CD1c-positive myeloid dendritic cell (primary cell): Measurements from ENCODE around the gene AHNAK.
"Not testable (repeated sequence)": the region's sequence is repeated elsewhere in the genome, so short reads cannot be mapped to it uniquely, and the experiment has no call there.

Source experiments
- DNase-seq: peaks from one replicate; pipeline ENCODE4 v3.0.0-alpha.2; 2016; ENCODE audit errors: extremely low spot score

The AHNAK gene, protein sequence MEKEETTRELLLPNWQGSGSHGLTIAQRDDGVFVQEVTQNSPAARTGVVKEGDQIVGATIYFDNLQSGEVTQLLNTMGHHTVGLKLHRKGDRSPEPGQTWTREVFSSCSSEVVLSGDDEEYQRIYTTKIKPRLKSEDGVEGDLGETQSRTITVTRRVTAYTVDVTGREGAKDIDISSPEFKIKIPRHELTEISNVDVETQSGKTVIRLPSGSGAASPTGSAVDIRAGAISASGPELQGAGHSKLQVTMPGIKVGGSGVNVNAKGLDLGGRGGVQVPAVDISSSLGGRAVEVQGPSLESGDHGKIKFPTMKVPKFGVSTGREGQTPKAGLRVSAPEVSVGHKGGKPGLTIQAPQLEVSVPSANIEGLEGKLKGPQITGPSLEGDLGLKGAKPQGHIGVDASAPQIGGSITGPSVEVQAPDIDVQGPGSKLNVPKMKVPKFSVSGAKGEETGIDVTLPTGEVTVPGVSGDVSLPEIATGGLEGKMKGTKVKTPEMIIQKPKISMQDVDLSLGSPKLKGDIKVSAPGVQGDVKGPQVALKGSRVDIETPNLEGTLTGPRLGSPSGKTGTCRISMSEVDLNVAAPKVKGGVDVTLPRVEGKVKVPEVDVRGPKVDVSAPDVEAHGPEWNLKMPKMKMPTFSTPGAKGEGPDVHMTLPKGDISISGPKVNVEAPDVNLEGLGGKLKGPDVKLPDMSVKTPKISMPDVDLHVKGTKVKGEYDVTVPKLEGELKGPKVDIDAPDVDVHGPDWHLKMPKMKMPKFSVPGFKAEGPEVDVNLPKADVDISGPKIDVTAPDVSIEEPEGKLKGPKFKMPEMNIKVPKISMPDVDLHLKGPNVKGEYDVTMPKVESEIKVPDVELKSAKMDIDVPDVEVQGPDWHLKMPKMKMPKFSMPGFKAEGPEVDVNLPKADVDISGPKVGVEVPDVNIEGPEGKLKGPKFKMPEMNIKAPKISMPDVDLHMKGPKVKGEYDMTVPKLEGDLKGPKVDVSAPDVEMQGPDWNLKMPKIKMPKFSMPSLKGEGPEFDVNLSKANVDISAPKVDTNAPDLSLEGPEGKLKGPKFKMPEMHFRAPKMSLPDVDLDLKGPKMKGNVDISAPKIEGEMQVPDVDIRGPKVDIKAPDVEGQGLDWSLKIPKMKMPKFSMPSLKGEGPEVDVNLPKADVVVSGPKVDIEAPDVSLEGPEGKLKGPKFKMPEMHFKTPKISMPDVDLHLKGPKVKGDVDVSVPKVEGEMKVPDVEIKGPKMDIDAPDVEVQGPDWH (N-terminal part only)

DNA sequence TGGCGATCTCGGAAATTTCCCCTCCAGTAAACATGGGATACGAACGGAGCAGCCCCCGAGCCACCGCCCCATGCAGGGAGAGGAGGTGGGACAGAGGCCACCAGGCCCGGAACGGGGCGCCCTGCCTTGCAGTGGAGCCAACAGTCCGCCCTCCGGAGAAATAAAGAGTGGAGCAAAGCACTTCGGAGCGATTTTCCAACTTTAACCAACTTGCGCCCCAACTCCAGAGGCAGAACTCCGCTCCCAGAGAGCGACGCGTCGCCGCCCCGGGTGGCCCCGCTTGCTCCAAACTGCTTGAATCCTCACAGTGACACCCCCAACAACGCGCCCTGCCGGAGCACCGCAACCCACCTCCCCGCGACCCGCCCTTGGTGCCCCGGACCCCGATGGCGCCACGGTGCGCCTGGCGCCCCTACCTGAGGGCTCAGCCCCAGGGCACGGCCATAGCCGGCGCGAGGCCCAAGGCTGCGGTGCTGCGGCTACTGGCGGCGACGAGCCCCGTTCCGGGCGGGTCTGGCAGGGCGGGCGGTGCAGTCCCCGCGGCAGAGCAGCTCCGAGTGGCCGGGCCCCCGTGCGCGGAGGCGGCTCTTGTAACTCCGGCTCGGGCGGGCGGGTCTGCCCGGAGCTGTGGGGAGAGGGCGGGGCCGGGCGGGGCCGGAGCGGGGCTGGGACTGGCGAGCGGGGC is at the start of gene AHNAK:
Gene AHNAK, minus strand, starts transcription at position 563 of the 685 bp plus-strand sequence. CDS start 10,708 bp downstream, outside the sequence.
- peak; percentile 87 for DNase-seq

- DNase-seq, result no peak
Observed at GRCh38 chr11:62595124-62595523, 48.5 kb upstream of the AHNAK start.

- peak; percentile 83 for DNase-seq
Observed at GRCh38 chr11:62593434-62594044, 46.9 kb upstream of the AHNAK start.

DNA sequence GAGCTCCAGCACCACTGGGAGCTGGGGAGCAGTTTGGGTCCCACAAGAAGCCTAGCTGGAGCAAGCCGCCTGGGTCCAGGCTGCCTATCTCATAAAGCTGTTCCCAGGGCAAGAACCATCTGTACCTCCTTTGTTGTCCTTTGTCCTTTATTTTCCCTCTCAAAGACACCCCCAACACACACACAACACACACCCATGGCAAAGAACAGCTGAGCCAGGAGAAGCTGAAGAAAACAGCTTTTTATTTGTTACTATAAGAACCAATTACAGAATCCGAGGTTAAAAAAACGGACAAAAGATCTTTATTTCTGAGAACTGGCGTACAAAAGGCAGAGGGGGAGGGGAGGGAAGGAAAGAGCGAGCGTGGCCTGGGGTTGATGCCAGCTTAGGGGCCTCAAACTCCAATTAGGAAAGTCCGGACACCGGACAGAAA is 46.4 kb upstream of the AHNAK start:
- no peak for DNase-seq

DNA sequence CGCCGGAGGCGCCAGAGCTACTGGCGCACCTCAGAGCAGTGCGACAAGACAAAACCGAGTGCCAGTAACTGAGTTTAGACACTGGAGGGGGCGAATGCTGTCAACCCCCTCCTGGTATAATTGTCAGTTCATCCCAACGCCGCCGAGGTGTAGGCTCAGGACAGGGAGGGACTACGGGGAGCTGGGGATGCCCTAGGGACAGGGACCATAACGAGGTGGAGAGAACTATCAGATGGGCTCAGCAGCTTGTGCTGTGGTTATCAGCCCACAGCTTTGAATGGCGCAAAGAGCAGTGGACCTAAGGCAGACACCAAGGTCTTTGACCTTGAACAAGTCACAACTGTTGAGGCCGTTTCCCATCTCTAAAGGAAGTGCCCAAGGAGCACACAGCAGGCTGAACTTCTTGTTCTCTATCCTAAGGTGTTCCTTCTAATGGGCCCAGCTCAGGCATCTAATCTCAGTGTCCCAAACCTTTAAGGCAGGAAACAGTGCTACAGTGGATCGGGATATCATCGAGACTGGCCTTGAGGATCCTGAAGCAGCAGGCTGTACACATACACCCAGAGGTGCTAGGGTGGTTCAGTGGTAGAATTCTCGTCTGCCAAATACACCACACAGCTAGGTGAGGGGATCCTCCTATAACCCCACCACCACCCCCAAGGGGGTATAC is 45.7 kb upstream of the AHNAK start:
- peak; percentile 28 for DNase-seq

GRCh38 chr11:62591448-62592145 is 45.0 kb upstream of the AHNAK start, which contains the start of gene TUT1:
Gene TUT1 (minus strand): TSS chr11:62591523. CDS start chr11:62591485, 38 bp downstream.
- DNase-seq, result peak; percentile 100

GRCh38 chr11:62588966-62589637 is 42.5 kb upstream of the AHNAK start:
- no peak for DNase-seq

- not testable (repeated sequence) for DNase-seq
Observed at GRCh38 chr11:62585356-62585755, 38.8 kb upstream of the AHNAK start.

GRCh38 chr11:62581735-62582134 is 35.1 kb upstream of the AHNAK start:
- DNase-seq, result not testable (repeated sequence)

- DNase-seq, result no peak
Observed at GRCh38 chr11:62580959-62581715, 34.5 kb upstream of the AHNAK start.

- DNase-seq, result no peak
Observed at GRCh38 chr11:62579252-62579651, 32.6 kb upstream of the AHNAK start.

DNA sequence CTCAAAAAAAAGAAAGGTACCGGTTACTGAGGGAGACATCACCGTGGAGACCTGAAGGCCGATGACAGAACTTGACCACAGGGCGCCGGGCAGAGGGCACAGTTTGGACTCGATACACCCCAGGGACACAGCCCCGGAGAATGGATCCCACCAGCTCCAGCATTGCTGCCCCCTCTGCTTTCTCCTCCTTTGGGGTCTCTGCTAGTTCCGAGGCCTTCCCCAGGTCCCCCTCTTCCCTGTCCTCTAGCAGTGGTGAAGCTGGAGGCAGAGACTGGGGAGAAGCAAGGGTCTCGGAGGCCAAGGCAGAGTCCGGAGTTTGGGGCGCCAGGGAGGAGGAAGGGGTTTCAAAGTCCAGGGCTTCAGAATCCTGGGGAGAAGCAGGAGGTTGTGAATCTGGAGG is 31.9 kb upstream of the AHNAK start:
- DNase-seq, result no peak

DNA sequence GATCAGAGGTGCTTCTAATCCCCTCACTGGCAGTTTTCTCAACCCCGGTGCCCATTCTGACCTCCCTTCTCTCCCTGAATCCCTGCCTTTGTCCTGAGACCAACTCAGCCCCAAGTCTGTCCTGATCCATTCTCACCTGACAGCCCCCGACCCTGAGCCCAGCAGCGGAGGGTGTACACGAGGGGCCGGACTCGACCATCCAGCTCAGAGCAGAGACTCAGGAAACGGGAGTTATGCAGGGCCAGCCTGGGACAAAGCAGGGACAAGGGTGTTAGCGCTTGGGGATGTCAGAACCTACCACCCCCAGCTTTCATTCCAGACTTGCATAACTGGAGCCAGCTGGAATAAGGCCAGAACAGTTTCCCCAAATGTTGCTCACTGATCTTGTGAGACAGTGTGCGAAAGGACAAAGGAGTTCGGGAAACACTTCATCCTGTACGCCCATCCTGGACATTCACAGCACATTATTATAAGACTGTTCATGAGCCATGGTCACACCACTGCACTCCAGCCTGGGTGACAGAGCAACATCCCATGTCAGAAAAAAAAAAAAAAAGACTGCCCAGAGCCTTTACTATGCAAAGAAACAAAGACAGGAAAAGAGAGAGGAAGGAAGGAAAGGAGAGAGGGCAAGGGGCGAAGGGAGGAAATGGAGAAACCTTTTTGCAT is 30.6 kb upstream of the AHNAK start:
- DNase-seq, result peak; percentile 51

DNA sequence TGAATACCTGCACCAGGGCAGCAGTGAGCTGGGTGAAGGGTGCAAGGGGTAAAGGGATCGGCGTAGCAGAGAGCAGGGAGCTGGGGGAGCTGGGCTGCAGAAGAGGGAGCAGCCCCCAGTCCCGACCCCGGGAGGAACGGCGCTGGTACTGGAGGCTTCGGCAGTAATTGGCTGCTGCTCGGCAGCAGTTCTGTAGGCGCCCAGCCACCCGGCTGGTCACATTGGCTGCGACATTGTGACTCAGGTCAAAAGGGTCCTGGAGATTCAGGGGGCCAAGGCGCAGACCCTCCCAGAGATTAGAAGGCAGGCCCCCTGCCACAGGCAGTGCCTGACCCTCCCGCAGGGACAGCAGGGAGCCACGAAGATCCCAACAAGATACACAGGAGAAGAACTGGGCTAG is 29.2 kb upstream of the AHNAK start:
- no peak for DNase-seq

GRCh38 chr11:62575156-62575555 is 28.6 kb upstream of the AHNAK start:
- DNase-seq, result no peak

DNA sequence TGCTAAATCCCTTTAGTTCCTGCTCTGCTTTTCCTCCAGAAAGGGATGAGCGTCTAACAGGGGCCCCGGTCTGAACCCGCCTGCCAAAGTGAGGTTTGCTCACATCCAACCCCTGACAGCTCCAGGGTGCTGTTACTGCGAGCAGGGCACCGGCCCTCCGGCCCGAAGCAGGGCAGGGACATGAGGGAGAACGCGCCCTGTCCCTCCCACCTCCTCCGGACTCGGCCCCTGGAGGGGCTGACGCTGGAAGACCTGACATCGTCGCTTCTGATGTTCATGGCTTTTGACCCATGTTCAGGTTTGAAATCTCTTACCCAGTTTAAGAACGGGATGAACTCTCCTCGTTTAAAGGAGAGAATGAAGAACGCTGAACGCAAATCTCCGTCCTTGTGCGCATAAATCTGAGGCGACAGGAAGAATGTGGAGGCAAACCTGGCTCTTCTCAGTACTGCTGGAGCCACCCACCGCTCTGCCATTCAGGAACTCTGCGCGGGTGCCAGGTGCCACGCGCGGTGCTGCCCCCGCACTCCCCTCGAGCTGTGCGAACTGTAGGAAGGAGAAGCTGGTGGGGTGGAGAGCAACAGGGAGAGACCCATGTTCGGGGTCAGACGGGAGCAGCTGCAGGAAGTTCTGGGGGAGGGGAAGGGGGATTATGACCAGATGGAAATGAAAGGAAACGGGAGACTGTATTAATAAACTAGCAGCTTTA is 27.9 kb upstream of the AHNAK start:
- peak; percentile 53 for DNase-seq
